ENCODE results near the gene WDHD1.
"Not testable (repeated sequence)": the region's sequence is repeated elsewhere in the genome, so short reads cannot be mapped to it uniquely, and the experiment has no call there.

Gene WDHD1

DNA sequence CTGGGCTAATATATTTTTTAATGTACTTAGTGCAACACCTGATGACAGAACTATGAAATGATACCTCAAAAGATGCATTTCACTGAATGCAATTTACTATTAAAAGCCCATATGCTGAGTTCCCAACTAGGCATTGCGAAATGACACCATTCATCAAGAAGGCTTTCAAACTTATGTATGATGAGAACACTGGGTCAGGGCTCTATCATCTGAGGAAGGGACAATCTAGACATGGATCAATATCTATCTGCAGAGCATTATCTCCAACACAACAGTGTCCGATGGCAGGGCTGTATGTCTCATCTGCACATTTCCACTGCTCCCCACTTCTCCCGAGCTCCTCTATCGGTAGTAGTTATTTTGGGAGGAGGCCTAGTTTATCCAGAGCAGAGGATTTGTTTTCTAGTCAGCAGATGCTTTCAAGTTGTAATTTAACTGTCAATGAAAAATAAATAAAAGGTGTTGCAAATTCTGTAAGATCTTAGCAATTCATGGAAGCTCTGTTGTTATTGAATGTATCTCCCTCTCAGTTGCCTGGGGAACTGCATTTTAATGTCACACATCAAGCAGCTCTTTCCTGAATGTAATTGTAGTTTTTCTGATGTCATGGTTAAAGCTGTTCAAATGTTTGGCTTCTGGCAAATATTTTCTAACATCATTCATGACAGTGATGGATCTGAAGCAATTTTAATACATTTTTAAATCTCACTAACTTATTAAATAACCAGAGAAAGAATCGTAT is 116.9 kb downstream of the WDHD1 start:
- in situ Hi-C loops (cut with MboI; ENCODE audit: low sequenced_read_pairs): no loop called here

DNA sequence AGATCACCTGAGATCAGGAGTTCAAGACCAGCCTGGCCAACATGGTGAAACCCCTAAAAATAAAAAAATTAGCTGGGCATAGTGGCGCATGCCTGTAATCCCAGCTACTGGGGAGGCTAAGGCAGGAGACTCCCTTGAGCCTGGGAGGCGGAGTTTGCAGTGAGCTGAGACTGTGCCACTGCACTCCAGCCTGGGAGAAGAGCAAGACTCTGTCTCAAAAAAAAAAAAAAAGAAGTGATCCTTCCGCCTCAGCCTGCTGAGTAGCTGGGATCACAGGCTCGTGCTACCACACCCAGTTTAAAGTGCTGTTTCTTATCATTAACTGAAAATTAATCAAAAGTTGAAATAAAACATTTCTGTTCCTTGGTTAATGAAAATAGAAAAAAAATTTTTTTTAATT is 117.9 kb downstream of the WDHD1 start:
- in situ Hi-C loops (cut with MboI; ENCODE audit: low sequenced_read_pairs): not testable (repeated sequence)

DNA sequence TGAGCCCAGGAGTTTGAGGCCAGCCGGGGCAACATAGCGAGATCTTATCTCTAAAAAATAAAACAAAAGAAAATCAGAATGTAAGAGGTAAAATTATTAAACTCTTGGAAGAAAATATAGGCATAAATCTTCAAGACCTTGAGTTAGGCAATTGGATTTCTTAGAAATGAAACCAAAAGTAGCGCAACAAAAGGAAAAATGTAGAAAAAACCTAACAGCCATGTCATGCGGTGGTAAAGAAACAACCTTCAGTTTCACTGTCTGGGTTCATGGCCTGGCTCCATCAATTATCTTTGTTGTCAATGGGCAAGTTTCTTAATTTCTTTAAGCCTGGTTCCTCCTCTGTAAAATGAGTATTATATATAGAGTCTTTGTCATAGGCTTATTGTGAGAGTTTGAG is 118.7 kb downstream of the WDHD1 start:
- in situ Hi-C loops (cut with MboI; ENCODE audit: low sequenced_read_pairs): no loop called here

DNA sequence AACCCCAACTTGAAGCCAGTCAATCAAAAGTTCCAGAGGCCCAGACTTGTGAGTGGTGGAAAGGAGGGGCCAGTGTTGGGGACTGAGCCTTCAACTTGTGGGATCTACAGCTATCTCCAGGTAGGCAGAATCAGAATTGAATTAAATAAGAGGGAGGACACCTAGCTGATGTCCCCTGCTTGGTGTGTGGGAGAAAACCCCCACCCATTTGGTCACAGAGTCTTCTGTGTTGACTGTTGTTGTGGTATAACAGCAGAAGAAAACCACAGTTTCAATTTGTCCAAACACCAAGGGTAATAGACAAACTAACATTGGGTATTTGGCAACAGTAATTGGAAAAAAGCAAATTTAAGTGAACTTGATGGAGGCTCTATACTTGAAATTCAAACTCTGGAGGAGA is 120.8 kb downstream of the WDHD1 start:
- in situ Hi-C loops (cut with MboI; ENCODE audit: low sequenced_read_pairs): no loop called here

DNA sequence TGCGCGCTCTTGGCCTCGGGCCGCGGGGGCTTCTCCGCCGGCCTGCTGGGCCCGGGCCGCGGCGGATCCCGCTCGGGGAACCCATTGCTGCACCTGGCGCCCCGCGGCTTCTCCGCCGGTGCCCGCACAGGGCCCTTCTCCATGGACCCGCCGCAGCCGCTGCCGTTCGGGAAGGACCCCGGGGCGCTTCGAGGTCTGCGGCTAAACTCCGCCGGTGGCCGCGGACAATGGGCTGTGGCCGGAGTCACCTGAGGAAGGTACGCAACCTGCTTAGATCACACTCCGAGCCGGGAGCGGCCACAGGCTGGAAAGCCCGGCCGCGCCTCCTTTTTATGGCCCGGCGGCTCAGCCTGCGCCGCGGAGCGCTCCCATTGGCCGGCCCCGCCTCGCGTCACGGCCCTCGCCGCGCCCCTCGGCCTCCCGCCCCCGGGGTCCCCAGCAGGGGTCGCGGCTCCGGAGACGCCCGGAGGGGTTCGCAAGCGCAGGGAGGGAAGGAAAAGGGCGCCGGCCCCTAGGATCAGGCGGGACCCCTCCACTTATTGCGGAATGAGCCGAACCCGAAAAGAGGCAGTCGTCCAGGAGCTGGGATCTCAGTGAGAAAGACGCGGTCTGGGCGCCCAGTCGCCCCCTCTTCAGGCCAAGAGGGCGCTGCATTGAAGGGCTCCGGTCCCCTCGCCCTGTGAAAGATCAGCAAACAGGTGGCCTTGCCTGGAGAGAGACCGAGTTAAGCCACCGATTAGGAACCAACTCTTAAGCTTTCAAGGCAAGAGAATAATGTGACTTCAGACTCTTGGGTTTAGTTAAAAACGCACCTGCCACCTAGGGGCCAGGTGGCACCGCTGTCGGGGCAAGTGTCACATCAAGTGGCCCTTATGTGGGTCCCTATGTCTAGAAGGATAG is 124.1 kb downstream of the WDHD1 start, which contains the start of gene GCH1:
GCH1 (minus strand) TSS at position 306 of the 900 bp plus-strand sequence; CDS start at position 143, 163 bp downstream.
- in situ Hi-C loops (cut with MboI; ENCODE audit: low sequenced_read_pairs): no loop called here

DNA sequence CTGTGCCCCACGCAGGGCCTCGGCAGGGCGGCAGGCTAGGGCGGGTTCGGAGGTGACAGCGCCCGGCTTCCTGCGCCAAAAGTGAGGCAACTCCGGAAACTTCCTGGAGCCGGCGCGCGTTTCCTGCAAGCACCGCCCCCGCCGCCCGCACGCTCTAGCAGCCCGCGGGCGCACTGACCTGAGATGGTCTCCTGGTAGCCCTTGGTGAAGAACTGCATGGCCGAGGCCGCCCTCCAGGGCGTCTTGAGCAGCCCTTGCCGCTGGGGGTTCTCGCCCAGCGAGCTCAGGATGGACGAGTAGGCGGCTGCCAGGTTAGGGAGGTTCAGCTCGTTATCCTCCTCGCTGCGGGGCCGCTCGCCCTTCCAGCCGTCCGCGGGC is 124.8 kb downstream of the WDHD1 start:
- in situ Hi-C loops (cut with MboI; ENCODE audit: low sequenced_read_pairs): no loop called here

DNA sequence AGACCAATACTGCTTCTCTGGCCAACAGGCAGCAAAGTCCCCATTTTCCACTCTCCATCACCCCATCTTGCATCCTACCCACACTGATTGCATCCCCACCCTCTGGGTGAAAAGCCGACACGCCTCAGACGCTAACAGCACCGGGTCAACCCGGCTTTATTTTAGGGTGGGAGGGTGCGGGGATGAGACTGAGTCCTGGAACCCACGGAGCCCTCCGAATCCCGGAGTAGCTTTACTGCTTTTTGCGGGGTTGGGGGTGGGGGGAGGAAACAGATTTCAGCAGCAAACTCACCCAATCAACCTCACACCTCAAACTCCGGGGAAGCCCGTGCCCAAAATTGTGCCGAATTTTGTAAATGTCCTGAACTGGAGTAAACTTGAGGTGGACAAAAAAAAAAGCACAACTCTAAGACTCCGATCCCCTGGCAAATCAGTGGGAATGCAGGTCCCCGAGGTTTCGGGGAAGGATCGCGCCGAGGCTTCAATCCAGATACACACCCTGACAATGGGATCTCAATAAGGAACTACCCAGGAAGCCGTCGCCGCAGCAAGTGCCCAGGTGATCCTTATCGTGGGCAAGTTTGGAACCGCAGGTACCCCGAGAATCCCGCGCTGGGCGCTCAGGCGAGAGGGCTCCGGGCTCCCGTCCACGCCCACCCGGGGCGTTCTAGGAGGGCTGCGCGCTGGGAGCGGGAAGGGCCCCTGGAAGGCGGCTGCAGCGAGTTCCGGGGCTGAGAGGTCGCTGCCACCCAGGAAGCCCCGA is 125.3 kb downstream of the WDHD1 start:
- in situ Hi-C loops (cut with MboI; ENCODE audit: low sequenced_read_pairs): no loop called here

DNA sequence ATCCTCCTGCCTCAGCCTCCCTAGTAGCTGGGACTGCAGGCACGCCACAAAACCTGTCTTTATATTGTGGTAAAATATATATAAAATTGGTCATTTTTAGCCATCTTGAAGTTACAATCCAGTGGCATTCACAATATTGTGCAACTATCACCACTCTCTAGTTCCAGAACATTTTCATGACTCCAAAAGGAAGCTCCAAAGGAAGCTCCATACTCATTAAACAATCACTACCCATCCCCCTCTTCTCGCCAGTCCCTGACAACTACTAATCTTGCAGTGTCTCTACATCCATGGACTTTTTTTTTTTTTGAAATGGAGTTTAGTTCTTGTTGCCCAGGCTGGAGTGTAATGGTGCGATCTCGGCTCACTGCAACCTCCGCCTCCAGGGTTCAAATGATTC is 127.3 kb downstream of the WDHD1 start:
- in situ Hi-C loops (cut with MboI; ENCODE audit: low sequenced_read_pairs): no loop called here

DNA sequence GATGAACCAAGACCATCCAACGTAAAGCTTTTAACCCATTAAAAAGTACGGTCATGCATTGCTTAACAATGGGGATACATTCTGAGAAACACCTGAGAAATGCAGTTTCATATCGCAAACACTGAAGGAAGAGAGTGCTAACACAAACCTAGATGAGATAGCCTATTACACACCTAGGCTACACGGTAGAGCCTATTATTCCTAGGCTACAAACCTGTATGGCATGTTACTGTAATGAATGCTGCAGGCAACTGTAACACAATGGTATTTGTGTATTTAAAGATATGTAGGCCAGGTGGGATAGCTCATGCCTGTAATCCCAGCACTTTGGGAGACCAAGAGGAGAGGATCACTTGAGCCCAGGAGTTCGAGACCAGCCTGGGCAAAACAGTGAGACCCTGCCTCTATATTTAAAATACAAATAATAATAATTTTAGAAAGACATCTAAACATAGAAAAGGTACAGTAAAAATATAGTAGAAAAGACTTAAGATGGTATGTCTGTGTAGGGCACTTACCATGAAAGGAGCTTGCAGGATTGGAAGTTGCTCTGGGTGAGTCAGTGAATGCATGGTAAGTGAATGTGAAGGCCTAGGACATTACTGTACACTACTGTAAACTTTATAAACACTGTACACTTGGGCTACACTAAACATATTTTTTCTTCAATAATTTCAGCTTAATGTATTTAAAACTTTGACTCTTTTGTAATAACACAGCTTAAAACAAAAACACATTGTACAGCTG is 128.9 kb downstream of the WDHD1 start:
- in situ Hi-C loops (cut with MboI; ENCODE audit: low sequenced_read_pairs): not testable (repeated sequence)

DNA sequence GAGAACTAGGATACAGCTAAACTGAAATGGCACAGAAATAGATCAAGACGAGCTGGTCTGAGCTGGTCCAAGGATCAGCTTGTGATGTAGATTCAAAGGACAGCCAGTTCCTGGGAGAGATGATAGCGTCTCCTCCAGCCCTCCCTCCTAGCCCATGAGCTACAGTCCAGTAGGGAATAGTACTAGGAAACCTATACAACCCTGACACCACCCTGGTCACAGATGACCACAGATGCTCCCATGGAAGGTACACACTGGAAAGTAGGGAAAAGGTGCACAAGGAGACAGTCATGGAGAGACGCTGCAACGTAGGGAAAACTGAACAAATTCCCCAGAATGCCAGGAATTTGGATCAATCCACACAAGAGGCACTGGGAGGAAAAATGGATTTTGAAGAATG is 131.2 kb downstream of the WDHD1 start:
- in situ Hi-C loops (cut with MboI; ENCODE audit: low sequenced_read_pairs): no loop called here

DNA sequence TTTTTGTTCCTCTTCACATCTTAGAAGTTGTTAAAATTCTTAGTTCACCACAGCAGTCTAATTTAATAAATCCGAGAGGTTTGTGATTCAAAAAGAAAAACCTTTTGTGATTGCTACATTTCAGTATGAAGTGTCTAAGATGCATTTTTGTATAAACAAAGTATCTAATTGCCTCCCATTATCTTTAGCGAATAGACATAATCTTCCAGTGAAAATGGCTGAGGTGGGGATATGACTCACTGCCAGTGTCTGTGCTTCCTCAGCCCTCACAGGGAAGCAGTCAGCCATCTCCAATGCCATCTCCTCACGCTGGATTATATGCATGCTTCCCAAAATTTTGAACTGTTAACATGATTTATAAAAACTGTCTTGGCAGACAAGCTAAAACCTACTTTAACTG is 131.9 kb downstream of the WDHD1 start:
- in situ Hi-C loops (cut with MboI; ENCODE audit: low sequenced_read_pairs): no loop called here

DNA sequence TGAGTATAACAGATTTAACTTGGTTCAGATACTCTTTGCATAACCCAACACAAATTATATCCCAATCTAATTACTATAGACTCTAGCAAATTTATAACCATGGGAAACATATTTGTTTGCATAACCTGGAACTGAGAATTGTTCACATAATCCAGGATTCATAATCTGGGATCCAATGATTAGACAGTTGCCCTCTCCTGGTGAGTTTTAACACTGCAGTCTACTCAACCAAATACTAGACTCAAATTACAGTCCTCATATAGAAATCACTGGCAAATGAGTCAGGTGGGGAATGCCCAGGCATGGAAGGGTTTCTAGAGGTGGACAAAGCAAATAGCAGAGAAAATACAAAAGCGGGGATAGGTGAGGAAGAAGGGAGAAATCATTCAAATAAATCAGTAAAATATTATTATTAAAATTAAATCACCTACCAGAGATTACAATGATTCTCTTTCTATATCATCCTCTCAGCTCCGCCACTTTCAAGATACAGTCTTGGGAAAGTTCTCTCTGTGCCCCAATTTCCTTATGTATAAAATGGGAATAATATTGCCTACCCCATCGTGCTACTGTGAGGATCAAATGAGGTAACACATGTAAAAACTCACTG is 133.6 kb downstream of the WDHD1 start:
- in situ Hi-C loops (cut with MboI; ENCODE audit: low sequenced_read_pairs): no loop called here

DNA sequence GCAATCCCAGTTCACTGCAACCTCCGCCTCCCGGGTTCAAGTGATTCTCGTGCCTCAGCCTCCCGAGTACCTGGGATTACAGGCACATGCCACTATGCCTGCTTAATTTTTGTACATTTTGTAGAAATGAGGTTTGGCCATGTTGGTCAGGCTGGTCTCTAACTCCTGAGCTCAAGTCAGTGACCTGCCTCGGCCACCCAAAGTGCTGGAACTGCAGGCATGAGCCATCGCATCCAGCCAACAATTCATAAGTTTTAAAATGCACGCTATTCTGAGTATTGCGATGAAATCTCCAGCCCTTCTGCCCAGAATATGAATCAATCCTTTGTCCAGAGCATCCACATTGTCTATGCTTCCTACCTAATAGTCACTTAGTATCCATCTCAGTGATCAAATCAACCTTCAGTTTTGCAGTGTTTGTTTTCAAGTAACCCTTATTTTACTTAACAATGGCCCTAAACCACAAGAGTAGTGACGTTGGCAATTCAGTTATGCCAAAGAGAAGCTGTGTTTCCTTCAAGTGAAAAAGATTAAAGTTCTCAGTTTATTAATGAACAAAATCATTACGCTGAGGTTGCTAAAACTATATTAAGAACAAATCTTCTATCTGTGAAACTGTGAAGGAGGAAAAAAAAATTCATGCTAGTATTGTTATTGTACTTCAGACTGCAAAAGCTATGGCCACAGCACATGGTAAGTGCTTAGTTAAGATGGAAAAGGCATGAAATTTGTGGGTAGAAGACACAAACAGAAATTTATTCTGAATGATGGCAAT is 135.2 kb downstream of the WDHD1 start:
- in situ Hi-C loops (cut with MboI; ENCODE audit: low sequenced_read_pairs): no loop called here

DNA sequence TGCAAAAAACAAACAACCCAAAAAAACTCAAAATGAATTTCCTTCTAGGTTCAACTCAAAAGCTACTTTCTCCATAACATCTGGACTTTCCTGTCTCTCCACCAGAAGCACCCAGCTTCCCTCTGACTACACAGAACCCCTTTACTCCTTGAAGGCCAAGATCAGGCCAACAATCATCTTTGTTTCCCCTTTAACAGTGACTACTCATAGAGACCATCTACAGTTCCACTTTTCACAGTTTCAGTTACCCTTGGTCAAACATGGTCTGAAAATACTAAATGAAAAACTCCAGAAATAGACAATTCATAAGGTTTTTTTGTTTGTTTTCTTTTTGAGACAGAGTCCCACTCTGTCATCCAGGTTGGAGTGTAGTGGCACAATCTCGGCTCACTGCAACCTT is 136.1 kb downstream of the WDHD1 start:
- in situ Hi-C loops (cut with MboI; ENCODE audit: low sequenced_read_pairs): no loop called here

DNA sequence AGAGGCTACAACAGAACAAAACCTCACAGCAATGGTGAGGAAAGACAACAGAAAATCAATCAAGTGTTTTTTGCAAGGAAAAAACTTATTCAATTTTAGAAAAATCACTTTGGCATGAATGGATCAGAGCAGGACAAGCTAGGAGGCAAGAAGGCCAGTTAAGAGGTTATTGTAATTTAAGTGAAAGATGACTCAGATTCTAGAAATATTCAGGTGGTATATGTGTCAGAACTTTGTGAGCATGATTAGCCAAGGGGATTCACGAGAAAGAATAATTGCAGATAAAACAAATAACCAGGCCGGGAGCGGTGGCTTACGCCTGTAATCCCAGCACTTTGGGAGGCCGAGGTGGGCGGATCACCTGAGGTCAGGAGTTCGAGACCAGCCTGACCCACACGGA is 137.0 kb downstream of the WDHD1 start:
- in situ Hi-C loops (cut with MboI; ENCODE audit: low sequenced_read_pairs): no loop called here

Measured in HL-60/S4 treated with retinoic acid at 250 ng/mL for 4 days and 3 days (cell line).